GM12875 (cell line): Measurements from ENCODE around the gene INKA1.

ENCODE experiments used
- H3K4me3 ChIP-seq: one replicate; pipeline ENCODE4 v1.5.1; 2011; ENCODE audit warnings: low read depth, low read length, control low read depth
- CTCF ChIP-seq: IDR thresholded peaks from 2 replicates; pipeline ENCODE4 v1.5.1; 2011; ENCODE audit warnings: low read depth, mild to moderate bottlenecking, control low read depth, inconsistent platforms, low read length, moderate library complexity, borderline replicate concordance; ENCODE audit not compliant: insufficient read depth

Gene INKA1

GRCh38 chr3:49804141-49805041 is 1.3 kb downstream of the INKA1 start:
- H3K4me3 ChIP-seq: peak overlapping the region; percentile 77
- no peak for TF ChIP-seq CTCF

- TF ChIP-seq CTCF: no peak
- peak overlapping the region; percentile 46 for H3K4me3 ChIP-seq
Measured at GRCh38 chr3:49805367-49805782, 2.3 kb downstream of the INKA1 start.

- no peak for TF ChIP-seq CTCF
- peak overlapping the region; percentile 46 for H3K4me3 ChIP-seq
Measured at GRCh38 chr3:49805897-49806701, 3.0 kb downstream of the INKA1 start.

- H3K4me3 ChIP-seq: peak overlapping the region; percentile 5
- TF ChIP-seq CTCF: no peak
Measured at GRCh38 chr3:49806850-49807249, 3.8 kb downstream of the INKA1 start.

GRCh38 chr3:49807431-49808114 is 4.5 kb downstream of the INKA1 start:
- no peak for TF ChIP-seq CTCF
- peak overlapping the region; percentile 4 for H3K4me3 ChIP-seq

- peak overlapping the region; percentile 58 for H3K4me3 ChIP-seq
- no peak for TF ChIP-seq CTCF
Measured at GRCh38 chr3:49812916-49813496, 9.9 kb downstream of the INKA1 start.
